ENCODE measurements around the gene PARVB. TPM values are rescaled to one million over a fixed set of nuclear protein-coding genes. Genes with fewer than 3 reads are reported as not detected.

Gene PARVB
- total RNA-seq, 1 experiment from 2014 or later, result 85.3 TPM

- ChIA-PET POLR2A (ENCODE audit: unreplicated experiment) (no interaction called here), CTCF (no interaction called here)
- DNase-seq (no peak), ATAC-seq (no peak)
- Histone ChIP-seq H4K20me1 (ENCODE audit: low read length) (no peaks in the 10 kb centered on the region), H3K79me2 (ENCODE audit: low read length) (no peaks in the 10 kb centered on the region), H2AFZ (ENCODE audit: low read length) (no peak overlapping the region), H3K9me2 (replicated peaks; ENCODE audit: low read length) (no peaks in the 10 kb centered on the region), H3K4me2 (ENCODE audit: low read length) (no peak overlapping the region), H3K4me3 (ENCODE audit: low read length) (no peak overlapping the region), H3K9ac (ENCODE audit: low read length) (no peak overlapping the region), H3F3A (ENCODE audit: low read length, unreplicated experiment) (no peaks in the 10 kb centered on the region), H3K9me3 (ENCODE audit: low read length) (no peaks in the 10 kb centered on the region), H3K27ac (ENCODE audit: low read length) (no peak overlapping the region), H3K36me3 (ENCODE audit: low read depth, low read length) (no peaks in the 10 kb centered on the region), H3K27me3 (ENCODE audit: low read length) (no peaks in the 10 kb centered on the region), H3K4me1 (ENCODE audit: insufficient read depth, low read length) (no peaks in the 10 kb centered on the region)
- no TSS peak for BruUV-seq (replicated peaks)
- no peak for TF ChIP-seq EZH2 (IDR thresholded peaks at IDR 0.05; ENCODE audit: low read length, unreplicated experiment)
- TF ChIP-seq EZH2phosphoT487 (IDR thresholded peaks at IDR 0.05; ENCODE audit: borderline replicate concordance, low read length), result no peak
- no peak for TF ChIP-seq CTCF (conservative IDR thresholded peaks at IDR 0.05; ENCODE audit: low read depth, low read length)
- intact Hi-C loops (cut with micrococcal nuclease), result no loop called here
These were observed 143.4 kb downstream of the PARVB start for GRCh38 chr22:44167501-44167900.

GRCh38 chr22:44168206-44168605 lies 144.1 kb downstream of the PARVB start:
- H3K4me2 ChIP-seq (ENCODE audit: low read length), result no peak overlapping the region
- H3K36me3 ChIP-seq (ENCODE audit: low read depth, low read length), result no peaks in the 10 kb centered on the region
- no peak for TF ChIP-seq EZH2 (IDR thresholded peaks at IDR 0.05; ENCODE audit: low read length, unreplicated experiment)
- no peak for TF ChIP-seq EZH2phosphoT487 (IDR thresholded peaks at IDR 0.05; ENCODE audit: borderline replicate concordance, low read length)
- no peak for TF ChIP-seq CTCF (conservative IDR thresholded peaks at IDR 0.05; ENCODE audit: low read depth, low read length)
- H3K9me3 ChIP-seq (ENCODE audit: low read length), result no peaks in the 10 kb centered on the region
- H4K20me1 ChIP-seq (ENCODE audit: low read length), result no peaks in the 10 kb centered on the region
- ATAC-seq, result no peak
- POLR2A ChIA-PET (ENCODE audit: unreplicated experiment), result no interaction called here
- H3K9ac ChIP-seq (ENCODE audit: low read length), result no peak overlapping the region
- CTCF ChIA-PET, result no interaction called here
- H3K79me2 ChIP-seq (ENCODE audit: low read length), result no peaks in the 10 kb centered on the region
- DNase-seq, result no peak
- no peaks in the 10 kb centered on the region for H3K4me1 ChIP-seq (ENCODE audit: insufficient read depth, low read length)
- no peaks in the 10 kb centered on the region for H3K9me2 ChIP-seq (replicated peaks; ENCODE audit: low read length)
- H3K27ac ChIP-seq (ENCODE audit: low read length), result no peak overlapping the region
- intact Hi-C loops (cut with micrococcal nuclease), result no loop called here
- no peak overlapping the region for H3K4me3 ChIP-seq (ENCODE audit: low read length)
- BruUV-seq (replicated peaks), result no TSS peak
- no peak overlapping the region for H2AFZ ChIP-seq (ENCODE audit: low read length)
- H3K27me3 ChIP-seq (ENCODE audit: low read length), result no peaks in the 10 kb centered on the region
- H3F3A ChIP-seq (ENCODE audit: low read length, unreplicated experiment), result no peaks in the 10 kb centered on the region

- no peak overlapping the region for H3K4me2 ChIP-seq (ENCODE audit: low read length)
- no peaks in the 10 kb centered on the region for H3K36me3 ChIP-seq (ENCODE audit: low read depth, low read length)
- no peaks in the 10 kb centered on the region for H3K9me2 ChIP-seq (replicated peaks; ENCODE audit: low read length)
- H3K9me3 ChIP-seq (ENCODE audit: low read length), result no peaks in the 10 kb centered on the region
- no peak overlapping the region for H2AFZ ChIP-seq (ENCODE audit: low read length)
- BruUV-seq (replicated peaks), result no TSS peak
- H3K79me2 ChIP-seq (ENCODE audit: low read length), result no peaks in the 10 kb centered on the region
- no peak for DNase-seq
- H3K27me3 ChIP-seq (ENCODE audit: low read length), result no peaks in the 10 kb centered on the region
- H3K4me1 ChIP-seq (ENCODE audit: insufficient read depth, low read length), result no peaks in the 10 kb centered on the region
- H3F3A ChIP-seq (ENCODE audit: low read length, unreplicated experiment), result no peaks in the 10 kb centered on the region
- H3K27ac ChIP-seq (ENCODE audit: low read length), result no peak overlapping the region
- POLR2A ChIA-PET (ENCODE audit: unreplicated experiment), result no interaction called here
- no peak overlapping the region for H3K4me3 ChIP-seq (ENCODE audit: low read length)
- ATAC-seq, result no peak
- intact Hi-C loops (cut with micrococcal nuclease), result no loop called here
- no peaks in the 10 kb centered on the region for H4K20me1 ChIP-seq (ENCODE audit: low read length)
- H3K9ac ChIP-seq (ENCODE audit: low read length), result no peak overlapping the region
- CTCF ChIA-PET, result no interaction called here
- no peak for TF ChIP-seq EZH2phosphoT487 (IDR thresholded peaks at IDR 0.05; ENCODE audit: borderline replicate concordance, low read length)
- TF ChIP-seq CTCF (conservative IDR thresholded peaks at IDR 0.05; ENCODE audit: low read depth, low read length), result no peak
- no peak for TF ChIP-seq EZH2 (IDR thresholded peaks at IDR 0.05; ENCODE audit: low read length, unreplicated experiment)
These were observed 146.4 kb downstream of the PARVB start for GRCh38 chr22:44170470-44170869.

Measured in PC-3 (cell line).